LNCAP (cell line): ENCODE measurements around the gene CYP4B1.

Experiments used
- TF ChIP-seq, protein P1 (sequence below): fragments of 450-650 bp; IDR thresholded peaks from 2 replicates; pipeline ENCODE4 v1.5.1; 2017; ENCODE audit warnings: mild to moderate bottlenecking

CYP4B1 gene

DNA sequence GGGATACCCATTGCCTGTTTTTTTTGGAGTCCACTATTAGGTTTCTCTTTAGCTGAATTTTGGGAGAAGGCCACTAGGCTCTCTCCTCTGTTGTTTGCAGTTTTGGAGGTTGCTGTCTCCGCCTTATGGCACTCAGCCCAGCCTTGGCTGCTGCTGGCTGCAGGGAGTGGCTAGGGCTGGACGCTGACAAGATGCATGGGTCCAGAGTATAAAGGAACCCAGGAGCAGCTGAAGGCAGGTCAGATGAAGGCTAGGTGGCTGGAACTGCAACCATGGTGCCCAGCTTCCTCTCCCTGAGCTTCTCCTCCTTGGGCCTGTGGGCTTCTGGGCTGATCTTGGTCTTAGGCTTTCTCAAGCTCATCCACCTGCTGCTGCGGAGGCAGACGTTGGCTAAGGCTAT lies at the start of gene CYP4B1:
CYP4B1 (plus strand) TSS at position 237 of the 400 bp plus-strand sequence; CDS start at position 273, 36 bp downstream.
- TF ChIP-seq, protein P1, sequence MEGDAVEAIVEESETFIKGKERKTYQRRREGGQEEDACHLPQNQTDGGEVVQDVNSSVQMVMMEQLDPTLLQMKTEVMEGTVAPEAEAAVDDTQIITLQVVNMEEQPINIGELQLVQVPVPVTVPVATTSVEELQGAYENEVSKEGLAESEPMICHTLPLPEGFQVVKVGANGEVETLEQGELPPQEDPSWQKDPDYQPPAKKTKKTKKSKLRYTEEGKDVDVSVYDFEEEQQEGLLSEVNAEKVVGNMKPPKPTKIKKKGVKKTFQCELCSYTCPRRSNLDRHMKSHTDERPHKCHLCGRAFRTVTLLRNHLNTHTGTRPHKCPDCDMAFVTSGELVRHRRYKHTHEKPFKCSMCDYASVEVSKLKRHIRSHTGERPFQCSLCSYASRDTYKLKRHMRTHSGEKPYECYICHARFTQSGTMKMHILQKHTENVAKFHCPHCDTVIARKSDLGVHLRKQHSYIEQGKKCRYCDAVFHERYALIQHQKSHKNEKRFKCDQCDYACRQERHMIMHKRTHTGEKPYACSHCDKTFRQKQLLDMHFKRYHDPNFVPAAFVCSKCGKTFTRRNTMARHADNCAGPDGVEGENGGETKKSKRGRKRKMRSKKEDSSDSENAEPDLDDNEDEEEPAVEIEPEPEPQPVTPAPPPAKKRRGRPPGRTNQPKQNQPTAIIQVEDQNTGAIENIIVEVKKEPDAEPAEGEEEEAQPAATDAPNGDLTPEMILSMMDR: no peak

DNA sequence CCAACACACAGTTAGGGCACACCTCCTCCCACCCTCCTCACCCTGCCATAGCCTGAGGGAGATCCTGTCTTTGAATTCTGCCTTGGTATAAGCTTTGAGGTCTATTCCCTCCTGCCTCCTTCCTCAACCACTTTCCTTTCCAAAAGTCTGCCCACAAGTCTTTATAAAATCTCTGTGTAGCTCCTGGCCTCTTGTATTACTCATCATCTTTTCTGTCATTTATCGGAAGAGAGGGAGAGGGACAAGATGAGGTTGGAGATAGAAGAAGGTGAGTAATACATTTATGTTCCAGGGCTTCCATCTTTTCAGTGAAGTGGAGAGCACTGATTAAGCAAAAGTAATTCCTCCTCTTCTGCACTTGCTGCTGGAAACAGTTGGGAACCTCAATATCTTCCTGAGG lies 49.4 kb upstream of the CYP4B1 start:
- TF ChIP-seq, protein P1: no peak

DNA sequence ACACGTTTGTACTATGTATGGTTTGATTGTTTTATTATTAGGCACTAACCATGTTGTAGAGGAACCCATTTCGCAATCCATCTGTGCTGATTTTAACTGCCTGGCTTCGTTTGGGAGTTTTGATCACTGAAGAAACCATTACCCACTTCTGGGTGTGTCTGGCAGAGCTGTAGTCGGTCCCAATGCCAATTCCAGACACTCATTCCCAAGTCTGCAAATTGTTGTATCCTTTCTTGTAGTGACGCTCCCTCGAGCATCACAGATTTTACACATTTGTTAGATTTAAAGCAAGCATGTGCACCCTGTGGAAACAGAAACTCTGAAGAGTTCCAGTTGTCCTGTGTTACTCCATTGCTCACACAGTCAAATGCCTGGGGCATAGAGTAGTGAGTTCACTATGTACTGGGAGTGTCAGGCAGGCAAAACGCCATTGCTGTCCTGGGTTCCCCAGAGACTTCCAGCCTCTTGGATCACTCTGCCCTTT lies 48.9 kb upstream of the CYP4B1 start:
- TF ChIP-seq, protein P1: no peak

DNA sequence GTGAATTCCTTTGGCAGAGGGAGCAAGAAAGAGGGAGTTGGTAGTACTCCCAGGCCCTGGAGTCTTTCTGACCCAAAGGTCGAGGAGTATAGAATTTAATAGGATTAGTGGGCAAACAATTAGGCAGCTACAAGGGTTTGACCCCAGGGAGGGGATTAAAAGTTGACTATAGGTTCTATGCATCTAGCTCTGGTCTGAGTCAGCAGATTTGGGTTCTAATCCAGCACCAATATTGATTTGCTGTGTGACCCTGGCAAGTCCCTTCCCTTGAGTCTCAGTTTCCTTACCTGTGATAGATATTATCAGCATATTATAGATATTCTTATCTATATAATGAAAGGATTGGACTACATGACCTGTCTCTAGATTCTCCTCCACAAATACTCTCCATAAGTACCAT lies 44.9 kb upstream of the CYP4B1 start:
- TF ChIP-seq, protein P1: no peak

DNA sequence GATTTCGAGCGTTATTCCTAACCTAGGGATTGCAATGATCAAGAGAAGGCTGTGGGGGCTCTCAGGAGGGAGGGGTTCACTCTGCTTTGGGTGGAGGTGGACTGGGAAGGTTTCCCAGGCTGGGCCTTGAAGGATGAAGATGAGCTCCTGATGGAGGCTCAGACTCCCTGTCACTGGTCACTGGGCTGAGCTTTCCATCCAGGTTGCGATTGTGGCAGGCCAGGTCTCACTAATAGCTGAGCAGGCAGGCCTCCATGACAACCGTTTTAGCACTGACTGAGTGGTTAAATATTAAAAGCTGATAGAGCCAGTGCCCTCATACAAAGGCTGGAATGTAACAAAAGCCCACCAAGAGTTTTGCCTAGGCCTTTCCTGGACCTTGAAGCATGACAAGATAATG lies 43.7 kb upstream of the CYP4B1 start:
- TF ChIP-seq, protein P1: no peak

DNA sequence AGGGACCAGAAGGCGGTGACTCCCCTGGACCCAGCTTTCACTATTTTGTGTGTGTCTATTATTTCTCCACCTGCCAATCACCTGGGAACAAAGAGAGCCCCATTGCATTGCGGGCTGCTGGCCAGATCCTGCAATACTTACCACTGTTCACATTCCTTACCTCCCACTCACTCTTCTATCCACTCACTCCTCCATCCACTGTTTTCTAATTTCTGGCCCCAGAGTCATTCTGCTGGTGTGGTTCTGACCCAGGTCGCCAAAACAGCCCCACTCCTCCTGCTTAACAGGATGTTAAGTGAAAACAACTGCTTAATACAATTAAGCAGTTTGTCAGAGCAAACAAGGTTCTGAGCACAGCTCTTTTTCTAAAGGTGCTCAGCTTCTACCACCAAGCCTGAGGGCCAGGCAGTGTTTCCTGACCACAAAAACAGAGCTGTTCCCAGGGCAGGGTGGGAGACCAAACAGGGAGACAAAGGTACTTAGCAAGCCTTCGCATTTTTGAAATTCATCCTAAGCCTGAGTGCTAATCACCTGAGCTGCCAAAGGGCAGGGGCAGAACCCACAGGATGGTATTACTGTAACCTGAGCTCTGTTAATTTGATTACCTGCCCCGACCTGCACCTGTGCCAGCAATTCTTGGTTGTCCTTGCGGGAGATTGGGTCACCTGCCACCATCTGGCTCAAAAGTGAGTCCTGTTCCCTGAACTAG lies 41.4 kb upstream of the CYP4B1 start:
- TF ChIP-seq, protein P1: no peak

DNA sequence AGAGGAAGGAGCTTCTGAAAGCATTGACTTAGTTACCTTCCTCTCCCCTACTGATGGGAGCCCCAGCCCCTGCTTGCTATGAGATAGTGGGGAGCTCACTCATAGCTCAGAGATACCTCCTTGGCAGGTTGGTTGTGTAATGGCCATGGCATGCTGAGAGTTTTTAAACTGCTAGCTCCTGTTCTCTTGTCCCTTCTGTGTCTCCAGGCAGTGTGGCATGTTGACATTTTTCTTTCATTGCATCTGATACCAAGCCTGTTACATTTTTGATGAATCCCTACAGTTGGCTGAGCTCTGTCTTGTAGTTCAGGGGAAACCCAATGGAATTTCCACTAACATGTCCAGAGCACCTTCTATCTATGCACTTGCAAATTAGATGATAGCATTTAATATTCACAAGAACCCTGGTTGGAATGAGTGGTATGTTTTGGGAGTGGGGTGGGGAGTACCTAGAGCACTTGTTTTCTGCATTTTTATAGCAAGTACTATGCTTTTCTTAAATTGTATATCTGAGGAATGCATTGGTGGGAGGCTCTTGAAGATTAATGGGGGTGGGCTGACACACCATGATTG lies 40.8 kb upstream of the CYP4B1 start:
- TF ChIP-seq, protein P1: no peak
